C4-2B (cell line): Measurements from ENCODE around the gene ASIP.
"Not testable (repeated sequence)": the region's sequence is repeated elsewhere in the genome, so short reads cannot be mapped to it uniquely, and the experiment has no call there.

ENCODE experiments used
- H3K27ac ChIP-seq: fragments of 450-650 bp; 2 replicates; pipeline ENCODE4 v1.5.1; 2017
- ZFX ChIP-seq: fragments of 450-650 bp; IDR thresholded peaks from 2 replicates; pipeline ENCODE4 v1.6.1; 2017
- TF ChIP-seq, protein P1 (sequence below): fragments of 450-650 bp; conservative IDR thresholded peaks from 2 replicates; pipeline ENCODE4 v1.5.1; 2017; ENCODE audit warnings: mild to moderate bottlenecking

Gene ASIP

GRCh38 chr20:34231634-34232033 is 9.6 kb upstream of the ASIP start:
- no peak overlapping the region for H3K27ac ChIP-seq
- TF ChIP-seq, protein P1, sequence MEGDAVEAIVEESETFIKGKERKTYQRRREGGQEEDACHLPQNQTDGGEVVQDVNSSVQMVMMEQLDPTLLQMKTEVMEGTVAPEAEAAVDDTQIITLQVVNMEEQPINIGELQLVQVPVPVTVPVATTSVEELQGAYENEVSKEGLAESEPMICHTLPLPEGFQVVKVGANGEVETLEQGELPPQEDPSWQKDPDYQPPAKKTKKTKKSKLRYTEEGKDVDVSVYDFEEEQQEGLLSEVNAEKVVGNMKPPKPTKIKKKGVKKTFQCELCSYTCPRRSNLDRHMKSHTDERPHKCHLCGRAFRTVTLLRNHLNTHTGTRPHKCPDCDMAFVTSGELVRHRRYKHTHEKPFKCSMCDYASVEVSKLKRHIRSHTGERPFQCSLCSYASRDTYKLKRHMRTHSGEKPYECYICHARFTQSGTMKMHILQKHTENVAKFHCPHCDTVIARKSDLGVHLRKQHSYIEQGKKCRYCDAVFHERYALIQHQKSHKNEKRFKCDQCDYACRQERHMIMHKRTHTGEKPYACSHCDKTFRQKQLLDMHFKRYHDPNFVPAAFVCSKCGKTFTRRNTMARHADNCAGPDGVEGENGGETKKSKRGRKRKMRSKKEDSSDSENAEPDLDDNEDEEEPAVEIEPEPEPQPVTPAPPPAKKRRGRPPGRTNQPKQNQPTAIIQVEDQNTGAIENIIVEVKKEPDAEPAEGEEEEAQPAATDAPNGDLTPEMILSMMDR, result no peak
- TF ChIP-seq ZFX, result no peak

DNA sequence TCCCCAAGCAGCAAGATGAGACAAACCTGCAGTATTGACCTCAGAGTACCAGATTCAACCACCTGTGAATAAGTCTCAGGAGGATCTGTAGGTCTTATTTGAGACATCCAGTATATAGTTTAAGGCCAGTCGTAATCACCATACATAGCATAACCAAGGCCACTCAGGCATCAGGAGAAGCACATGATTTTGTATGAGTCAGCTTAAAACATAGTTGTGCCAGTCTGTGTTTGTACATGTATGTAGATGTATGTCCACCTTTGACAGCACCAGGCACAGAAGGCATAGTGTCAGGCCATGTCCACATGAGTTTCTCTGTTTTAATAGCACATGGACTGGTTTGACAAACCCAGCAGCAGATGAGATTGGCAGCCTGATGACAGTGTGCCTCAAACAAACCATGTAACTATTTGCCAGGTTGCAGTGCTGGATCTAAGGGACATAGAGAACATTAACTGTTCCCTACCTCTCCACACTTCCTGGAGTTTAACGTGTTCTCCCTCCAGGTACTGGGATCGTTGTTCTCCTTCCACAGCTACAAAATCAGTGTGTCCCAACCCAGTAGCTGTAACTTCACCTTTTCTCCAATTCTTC is 8.6 kb upstream of the ASIP start:
- H3K27ac ChIP-seq, result no peak overlapping the region
- TF ChIP-seq ZFX, result no peak
- TF ChIP-seq, protein P1, result no peak

- no peak overlapping the region for H3K27ac ChIP-seq
- TF ChIP-seq, protein P1, result no peak
- TF ChIP-seq ZFX, result no peak
Measured at GRCh38 chr20:34233687-34234086, 7.5 kb upstream of the ASIP start.

DNA sequence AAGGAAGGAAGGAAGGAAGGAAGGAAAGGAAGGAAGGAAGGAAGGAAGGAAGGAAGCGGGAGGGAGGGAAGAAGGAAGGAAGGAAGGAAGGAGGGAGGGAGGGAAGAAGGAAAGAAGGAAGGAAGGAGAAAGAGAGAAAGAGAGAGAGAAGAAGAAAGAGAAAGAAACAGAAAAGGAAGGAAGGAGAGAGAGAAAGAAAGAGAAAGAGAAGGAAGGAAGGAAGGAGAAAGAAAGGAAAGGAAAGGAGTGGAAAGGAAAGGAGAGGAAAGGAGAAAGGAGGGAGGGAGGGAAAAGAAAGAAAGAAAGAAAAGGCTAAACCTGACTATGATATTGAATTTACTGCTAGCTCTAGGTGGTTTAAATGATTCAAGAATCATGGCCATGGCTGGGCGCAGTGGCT is 5.3 kb upstream of the ASIP start:
- no peak overlapping the region for H3K27ac ChIP-seq
- TF ChIP-seq, protein P1, result no peak
- no peak for TF ChIP-seq ZFX

GRCh38 chr20:34237942-34238341 is 3.3 kb upstream of the ASIP start:
- TF ChIP-seq, protein P1, result no peak

DNA sequence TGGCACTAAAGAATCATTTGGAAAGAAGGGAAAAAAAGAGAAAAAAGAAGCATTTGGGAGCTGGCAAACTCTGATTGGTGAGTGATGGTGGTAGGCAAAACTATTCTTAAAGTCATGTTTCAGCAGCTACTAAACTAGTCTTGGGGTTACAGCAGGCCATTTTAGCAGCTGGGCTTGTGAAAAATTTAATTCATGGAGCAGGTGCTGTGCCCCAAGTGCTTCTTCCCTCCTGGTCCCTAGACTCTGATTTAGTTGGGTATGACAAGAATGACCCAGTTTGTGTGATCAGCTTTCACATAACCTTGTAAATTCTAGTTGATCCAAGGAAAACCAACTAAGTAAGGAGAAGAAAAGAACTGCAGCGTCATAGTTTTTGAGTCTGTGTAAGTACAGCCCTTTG is 1.1 kb upstream of the ASIP start:
- TF ChIP-seq, protein P1, result no peak
- TF ChIP-seq ZFX, result no peak
- H3K27ac ChIP-seq, result no peak overlapping the region

More at GRCh38 chr20:34237942-34238341, 3.3 kb upstream of the ASIP start:
- H3K27ac ChIP-seq, result no peak overlapping the region

DNA sequence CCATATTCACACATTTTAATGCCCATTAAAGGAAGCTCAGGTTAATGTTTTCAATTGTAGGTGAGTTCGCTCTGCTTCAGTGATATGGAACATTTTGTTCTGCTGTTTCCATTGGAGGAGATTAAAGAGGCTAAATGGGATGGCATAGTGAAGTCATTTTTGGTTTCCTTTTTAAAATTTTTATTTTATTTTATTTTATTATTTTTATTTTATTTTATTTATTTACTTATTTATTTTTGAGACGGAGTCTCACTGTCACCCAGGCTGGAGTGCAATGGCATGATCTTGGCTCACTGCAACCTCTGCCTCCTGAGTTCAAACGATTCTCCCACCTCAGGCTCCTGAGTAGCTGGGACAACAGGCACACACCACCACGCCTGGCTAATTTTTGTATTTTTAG is 792 bp downstream of the ASIP start:
- H3K27ac ChIP-seq, result not testable (repeated sequence)

GRCh38 chr20:34242879-34243278 is 1.7 kb downstream of the ASIP start:
- no peak overlapping the region for H3K27ac ChIP-seq
- no peak for TF ChIP-seq ZFX
- TF ChIP-seq, protein P1, result no peak
